Measurements from ENCODE around the gene PEX3.

DNA sequence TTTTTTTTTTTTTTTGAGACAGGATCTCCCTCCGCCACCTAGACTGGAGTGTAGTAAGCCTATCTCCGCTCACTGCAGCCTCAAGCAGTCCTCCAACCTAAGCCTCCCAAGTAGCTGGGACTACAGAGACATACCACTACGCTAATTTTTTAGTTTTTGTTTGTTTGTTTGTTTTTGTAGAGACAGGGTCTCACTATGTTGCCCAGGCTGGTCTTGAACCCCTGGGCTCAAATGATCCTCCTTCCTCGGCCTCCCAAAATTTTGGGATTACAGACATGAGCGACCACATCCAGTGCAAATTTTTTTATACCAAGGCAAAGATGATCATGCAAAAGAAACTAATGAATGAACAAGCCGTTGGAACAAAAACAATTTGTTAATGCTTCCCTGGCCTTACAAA, 55.6 kb downstream of the PEX3 start:
- TF ChIP-seq ZFP30 (CRISPR knock-in tag; IDR thresholded peaks at IDR 0.05): no peak
- TF ChIP-seq GLIS3 (CRISPR knock-in tag; IDR thresholded peaks at IDR 0.05): no peak
- no peak for TF ChIP-seq CSDC2 (CRISPR knock-in tag; IDR thresholded peaks at IDR 0.05)
- no peak for TF ChIP-seq ARNTL (CRISPR knock-in tag; IDR thresholded peaks at IDR 0.05; ENCODE audit: borderline replicate concordance, low read depth)
- TF ChIP-seq, protein P1, sequence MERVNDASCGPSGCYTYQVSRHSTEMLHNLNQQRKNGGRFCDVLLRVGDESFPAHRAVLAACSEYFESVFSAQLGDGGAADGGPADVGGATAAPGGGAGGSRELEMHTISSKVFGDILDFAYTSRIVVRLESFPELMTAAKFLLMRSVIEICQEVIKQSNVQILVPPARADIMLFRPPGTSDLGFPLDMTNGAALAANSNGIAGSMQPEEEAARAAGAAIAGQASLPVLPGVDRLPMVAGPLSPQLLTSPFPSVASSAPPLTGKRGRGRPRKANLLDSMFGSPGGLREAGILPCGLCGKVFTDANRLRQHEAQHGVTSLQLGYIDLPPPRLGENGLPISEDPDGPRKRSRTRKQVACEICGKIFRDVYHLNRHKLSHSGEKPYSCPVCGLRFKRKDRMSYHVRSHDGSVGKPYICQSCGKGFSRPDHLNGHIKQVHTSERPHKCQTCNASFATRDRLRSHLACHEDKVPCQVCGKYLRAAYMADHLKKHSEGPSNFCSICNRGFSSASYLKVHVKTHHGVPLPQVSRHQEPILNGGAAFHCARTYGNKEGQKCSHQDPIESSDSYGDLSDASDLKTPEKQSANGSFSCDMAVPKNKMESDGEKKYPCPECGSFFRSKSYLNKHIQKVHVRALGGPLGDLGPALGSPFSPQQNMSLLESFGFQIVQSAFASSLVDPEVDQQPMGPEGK (CRISPR knock-in tag; IDR thresholded peaks at IDR 0.05; ENCODE audit: borderline replicate concordance): no peak

Measured in SK-N-SH treated with all-trans-retinoic acid at 6 μM for 48 hours (cell line).